H4 (cell line): Measurements from ENCODE around the gene GFY. TPM values are rescaled to one million over a fixed set of nuclear protein-coding genes. Genes with fewer than 3 reads are reported as not detected.
"Not testable (repeated sequence)": the region's sequence is repeated elsewhere in the genome, so short reads cannot be mapped to it uniquely, and the experiment has no call there.

Experiments
- DNase-seq: peaks from one replicate; pipeline ENCODE4 v3.0.0-alpha.2; 2015; ENCODE audit warnings: low spot score
- total RNA-seq: library from RNA; depleted of rRNA; stranded (reverse); fragments of >200 nt; shearing (Covaris generic); gene quantifications from 2 replicates; pipeline ENCODE4 v1.2.3, GENCODE V29; 2014

GFY gene
- total RNA-seq, 1 experiment from 2014 or later, result not detected

DNA sequence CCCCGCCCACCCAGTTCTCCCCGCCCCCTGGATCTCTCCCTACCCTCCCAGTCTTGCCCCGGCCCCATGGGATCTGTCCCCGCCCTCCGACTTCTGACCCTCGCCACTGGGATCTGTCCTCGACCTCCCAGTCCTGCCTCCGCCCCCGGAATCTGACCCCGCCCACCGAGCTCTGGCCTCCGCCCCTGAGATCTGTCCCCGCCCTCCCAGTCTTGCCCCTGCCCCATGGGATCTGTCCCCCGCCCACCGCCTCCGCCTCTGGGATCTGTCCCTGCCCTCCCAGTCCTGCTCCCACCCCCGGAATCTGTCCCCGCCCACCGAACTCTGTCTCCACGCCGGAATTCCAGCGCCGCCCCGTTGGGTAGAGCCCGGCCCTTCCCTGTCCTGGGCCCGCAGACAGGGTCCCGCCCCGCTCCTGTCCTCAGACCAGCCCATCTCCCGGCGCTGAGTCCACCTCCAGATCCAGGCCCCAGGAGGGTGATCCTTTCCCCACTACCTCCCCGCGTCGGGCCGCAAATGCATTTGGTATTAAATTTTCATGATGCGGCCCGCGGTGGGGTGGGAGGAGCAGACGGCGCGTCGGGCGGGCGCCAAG is 17.7 kb downstream of the GFY start:
- DNase-seq, result peak; percentile 91

DNA sequence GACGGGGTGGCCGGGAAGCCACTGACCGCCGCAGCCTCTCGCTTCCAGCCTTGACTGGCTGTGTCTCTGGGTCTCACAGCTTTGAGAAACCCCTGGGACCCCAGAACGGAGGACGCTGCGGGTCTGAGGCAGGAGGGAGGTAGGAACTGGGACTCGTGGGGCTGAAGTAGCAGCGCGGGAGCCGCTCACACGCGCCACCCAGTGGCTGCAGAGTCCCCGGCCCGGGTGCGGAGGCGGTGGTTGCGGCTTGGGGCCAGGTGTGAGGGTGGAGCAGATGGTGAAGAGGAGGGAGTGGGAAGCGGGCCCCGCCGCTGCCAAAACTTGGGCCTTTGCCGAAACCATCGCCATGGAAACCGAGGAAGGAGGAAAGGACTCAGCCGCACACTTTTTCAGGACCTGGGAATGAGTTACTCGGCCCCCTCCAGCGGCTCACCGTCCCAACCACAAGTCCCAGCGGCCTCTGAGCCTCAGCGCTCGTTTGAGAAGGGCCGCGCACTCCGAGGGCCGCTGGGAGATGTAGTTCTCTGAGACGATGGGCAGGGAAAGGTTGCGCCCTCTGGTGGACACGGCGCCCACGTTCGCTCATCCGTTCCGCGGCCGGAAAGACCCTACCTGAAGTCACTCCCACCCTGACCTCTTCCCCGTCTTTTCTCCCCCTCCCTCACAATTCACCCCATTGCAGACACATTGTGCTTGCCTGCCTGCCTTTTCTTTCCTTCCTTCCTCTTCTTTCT is 18.3 kb downstream of the GFY start:
- DNase-seq, result peak; percentile 98

DNA sequence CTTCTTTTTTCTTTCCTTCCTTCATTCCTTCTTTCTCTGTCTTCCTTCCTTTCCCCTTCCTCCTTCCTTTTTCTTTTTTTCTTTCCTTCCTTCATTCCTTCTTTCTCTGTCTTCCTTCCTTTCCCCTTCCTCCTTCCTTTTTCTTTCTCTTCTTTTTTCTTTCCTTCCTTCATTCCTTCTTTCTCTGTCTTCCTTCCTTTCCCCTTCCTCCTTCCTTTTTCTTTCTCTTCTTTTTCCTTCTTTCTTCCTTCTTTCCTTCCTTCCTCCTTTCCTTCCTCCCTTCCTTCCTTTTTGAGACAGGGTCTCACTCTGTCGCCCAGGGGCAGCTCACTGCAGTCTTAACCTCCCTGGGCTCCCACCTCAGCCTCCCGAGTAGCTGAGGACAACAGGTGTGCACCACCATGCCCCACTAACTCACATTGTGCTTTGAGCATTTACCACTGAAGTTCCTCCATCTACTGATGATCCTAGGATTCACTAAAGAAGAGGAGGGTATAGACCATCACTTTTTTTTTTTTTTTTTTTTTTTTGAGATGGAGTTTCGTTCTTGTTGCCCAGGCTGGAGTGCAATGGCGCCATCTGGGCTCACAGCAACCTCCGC is 19.0 kb downstream of the GFY start:
- DNase-seq, result not testable (repeated sequence)

DNA sequence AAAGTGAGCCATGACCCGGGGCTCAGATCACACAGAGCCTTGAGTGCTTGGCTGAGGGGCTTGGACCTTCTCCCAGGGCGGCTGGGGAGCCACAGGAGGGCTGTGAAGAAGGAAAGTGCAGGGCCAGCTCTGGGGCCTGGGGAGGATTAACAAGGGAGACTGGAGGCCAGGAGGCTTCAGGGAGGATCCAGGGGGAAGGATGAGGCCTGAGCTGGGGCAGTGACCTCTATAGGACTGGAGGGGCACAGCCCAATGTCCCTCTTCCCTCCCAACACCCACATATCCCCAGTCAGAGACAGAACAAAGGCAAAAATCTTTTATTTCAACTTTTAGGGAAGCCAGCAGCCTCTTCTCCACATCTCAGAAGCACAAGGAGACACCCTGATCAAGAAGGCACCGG is 20.8 kb downstream of the GFY start:
- DNase-seq, result no peak

DNA sequence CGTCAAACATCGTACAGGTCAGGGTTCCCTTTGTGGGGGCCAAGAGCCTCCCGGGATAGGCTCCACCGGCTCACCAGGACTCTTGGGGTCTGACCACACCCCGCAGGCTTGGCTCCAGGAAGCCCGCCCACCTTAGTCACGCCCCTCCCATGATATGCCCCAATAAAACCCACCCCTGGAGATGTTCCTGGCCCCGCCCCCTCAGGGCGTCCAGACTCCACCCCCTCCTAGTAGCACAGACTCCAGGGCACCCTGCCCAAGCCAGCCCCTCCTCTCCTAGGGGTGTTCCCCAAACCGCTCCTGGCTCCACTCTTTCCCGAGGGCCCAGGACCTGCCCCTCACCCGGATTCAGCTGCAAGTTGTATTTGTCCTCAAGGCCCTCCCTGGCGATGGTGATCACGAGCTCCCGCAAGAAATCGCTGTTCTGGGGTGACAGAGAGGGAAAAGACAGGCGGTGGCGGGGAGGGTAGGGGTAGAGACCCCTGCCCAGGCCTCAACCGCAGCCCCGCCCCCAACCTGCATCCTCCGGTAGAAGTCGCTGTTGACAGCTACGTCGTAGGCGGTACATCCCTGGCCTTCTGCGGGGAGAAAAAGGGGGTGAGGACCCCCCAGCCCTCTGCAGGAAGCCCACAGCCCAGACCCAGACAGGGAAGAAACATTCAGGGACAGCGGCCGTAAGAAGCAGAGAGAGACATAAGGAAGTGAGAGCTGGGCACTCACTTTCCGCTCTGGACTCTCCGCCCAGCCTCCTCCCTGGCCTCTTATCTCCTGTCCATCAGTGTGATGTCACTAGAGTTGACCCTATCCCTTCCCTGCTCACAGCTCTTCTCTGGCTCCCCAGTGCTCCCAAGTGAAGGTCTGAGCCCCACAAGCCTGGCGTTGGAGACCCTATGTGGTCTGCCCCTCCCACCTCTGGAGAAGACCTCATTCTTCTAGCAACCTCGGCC is 22.6 kb downstream of the GFY start:
- no peak for DNase-seq

DNA sequence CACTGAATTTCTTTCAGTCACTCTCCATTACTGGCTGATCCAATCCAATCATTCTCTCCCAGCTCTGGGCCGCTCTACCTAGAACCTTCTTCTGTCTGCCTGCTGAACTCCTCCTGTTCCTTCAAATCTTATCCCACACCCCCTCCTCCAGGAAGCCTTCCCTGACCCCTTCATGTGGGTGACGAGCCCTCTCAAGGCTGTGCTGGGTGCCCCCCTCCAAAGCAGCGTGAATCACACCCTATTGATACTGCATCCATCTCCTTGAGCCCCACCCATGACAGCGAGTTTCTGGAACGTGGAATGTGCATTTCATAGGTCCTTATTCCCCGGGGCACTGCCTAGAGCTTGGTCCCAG is 23.2 kb downstream of the GFY start:
- DNase-seq, result no peak

DNA sequence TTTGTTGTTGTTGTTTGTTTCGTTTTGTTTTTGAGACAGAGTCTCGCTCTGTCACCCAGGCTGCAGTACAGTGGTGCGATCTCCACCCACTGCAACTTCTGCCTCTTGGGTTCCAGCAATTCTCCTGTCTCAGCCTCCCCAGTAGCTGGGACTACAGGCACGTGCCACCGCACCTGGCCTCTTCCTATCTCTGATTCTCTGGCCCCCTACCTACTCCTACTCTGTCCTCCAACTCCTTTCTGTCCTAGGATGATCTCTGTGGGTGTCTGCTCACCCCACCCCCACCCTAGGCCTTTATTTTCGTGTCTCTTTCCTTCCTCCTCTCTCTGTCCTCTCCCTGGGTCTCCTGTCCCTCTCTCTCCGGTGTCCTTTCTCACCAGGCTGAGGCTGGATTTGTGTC is 25.2 kb downstream of the GFY start:
- DNase-seq, result no peak

DNA sequence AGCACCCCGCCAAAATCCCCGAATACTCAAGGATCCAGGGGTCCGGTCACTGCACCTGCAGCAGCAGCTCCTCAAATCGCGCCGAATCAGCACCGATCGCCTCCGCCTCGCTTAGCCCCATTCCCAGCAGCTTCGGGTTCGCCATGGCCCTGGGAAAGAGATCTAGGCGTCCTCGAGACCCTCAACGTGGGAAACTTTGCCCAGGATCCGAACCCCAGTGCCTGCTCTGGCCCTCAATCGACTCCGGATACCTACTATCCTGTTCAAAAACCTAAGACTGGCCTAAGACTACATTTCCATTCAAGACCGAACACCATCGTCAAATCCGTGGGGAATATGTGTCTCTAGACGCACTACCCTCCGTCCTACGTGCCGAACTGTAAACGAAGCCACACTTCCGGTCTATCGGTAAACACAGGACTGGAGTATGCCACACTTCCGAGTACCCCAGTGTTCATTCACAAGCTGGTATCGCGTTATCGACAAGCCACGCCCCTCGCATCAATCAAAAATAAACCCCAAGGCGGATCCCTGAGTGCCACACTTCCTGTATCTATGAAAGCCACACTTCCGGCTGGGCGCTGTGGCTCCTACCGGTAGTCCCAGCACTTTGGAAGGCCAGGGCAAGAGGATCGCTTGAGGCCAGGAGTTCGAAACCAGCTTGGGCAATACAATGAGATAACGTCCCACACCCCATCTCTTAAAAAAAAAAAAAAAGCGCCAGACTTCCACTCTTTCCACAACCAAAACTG is 26.4 kb downstream of the GFY start, which contains the start of gene PIH1D1:
Gene PIH1D1 (minus strand): TSS at position 385 of the 752 bp plus-strand sequence. CDS start 240 bp downstream, at position 145.
- peak; percentile 100 for DNase-seq

DNA sequence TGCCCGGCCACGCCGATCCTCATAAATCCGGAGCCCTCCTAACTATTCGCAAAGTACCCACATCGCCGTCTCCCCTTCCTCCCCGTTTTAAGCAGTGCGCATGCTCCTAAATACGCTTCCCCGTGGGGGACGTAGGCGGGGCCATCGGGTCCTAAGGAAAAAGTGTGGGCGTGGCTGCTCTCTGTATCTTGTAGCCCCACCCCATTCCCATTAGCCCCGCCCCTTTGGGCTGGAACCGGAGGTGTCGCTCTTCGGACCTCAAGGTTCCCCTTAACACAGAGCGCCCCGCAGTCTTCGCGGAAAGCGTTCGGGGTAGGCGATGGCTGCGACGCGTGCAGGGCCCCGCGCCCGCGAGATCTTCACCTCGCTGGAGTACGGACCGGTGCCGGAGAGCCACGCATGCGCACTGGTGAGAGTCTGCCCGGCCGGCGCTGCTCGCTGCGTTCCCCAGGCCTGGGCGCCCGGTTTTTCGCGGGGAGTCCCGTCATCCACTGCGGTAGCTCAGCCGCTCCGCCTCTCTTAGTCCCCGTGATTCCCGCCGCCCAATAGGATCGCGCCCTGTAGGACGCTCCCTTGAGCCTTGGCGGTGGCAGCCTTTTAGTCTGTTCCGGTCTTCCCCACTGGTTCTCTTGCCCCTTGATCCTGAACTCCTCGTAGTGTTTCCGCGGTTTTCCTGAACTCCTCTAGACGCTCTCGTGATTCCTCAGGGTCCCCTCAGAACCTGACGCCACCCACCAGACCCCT is 28.0 kb downstream of the GFY start, which contains the start of gene ALDH16A1:
Gene ALDH16A1 (plus strand): TSS at position 213 of the 744 bp plus-strand sequence. CDS start 107 bp downstream, at position 320.
- peak; percentile 99 for DNase-seq

DNA sequence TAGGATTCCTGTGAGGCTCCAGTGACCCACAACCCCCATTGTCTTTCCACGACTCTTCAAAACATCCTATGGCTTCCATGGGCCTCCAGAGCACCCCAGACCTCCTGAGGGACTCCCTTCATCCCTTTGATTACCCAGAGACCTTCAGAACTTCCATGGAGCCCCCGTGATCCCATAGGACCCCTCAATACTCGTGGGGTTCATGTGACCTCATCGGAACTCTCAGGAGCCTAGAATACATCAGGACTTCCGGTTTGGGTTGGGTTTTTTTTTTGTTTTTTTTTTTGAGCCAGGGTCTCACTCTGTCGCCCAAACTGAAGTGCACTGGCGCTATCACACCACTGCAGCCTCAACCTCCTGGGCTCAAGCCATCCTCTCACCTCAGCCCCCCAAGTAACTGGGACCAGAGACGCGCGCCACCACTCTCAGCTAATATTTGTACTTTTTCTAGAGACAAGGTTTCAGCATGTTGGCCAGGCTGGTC is 28.6 kb downstream of the GFY start:
- no peak for DNase-seq

DNA sequence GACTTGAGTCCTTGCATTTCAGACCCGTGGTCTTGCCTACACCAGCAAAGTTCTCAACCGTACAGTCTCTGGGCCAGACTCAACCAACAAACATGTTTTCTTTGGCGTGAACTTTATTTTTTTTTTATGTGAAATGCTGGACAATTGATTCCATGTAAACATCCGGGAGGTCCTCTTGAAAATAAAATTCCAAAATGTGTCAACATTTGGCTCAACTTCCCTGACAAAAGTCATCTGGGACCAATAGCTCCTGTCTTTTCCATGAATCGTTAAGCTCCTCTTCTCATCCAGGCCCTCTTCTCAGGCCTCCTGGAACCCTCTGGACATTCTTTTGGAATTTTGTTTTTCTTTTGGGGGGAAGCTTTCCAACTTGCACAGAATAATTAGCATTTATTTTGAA is 30.6 kb downstream of the GFY start:
- no peak for DNase-seq

DNA sequence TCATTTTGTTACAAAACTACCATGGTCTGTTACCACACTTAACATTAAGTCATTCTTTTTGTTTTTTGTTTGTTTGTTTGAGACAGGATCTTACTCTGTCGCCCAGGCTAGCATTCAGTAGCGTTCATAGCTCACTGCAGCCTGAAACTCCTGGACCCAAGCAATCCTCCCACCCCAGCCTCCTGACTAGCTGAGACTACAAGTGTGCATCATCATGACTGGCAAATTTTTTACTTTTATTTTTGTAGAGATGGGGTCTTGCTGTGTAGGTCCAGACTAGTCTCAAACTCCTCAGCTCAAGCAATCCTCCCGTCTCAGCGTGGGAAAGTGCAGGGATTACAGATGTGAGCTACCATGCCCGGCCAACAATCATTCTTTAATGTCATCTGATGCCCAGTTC is 31.1 kb downstream of the GFY start:
- no peak for DNase-seq

DNA sequence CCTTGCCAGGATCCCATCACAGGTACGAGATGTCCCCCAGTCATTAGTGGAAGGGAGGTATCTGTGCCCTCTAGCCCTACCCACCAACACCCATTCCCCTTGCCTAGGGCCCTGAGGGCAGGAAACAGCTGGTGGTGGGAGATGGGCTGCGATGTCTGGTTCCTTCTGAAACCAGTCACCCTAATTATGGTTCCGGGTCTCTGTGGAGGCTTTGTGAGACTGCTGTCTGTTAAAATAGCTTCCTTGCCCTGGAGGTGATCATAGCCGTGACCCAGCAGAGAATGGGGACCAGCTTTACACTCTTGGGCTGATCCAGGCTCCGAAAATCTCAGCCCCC is 33.3 kb downstream of the GFY start:
- DNase-seq, result no peak

DNA sequence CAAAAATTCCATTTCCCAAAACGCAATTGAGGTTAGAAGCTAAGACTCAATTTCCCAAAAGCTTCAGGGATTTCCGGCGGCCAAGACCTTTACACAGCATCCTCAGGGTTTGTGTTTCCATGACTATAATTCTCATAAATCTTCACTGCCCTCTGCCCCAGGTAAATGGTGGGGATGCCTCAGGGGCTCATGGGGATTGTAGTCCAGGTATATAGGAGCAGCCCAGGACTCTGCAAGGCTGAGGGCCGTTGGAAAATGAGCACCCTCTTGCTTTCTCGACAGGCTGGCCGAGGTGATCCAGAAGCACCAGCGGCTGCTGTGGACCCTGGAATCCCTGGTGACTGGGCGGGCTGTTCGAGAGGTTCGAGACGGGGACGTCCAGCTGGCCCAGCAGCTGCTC is 34.2 kb downstream of the GFY start:
- DNase-seq, result no peak

DNA sequence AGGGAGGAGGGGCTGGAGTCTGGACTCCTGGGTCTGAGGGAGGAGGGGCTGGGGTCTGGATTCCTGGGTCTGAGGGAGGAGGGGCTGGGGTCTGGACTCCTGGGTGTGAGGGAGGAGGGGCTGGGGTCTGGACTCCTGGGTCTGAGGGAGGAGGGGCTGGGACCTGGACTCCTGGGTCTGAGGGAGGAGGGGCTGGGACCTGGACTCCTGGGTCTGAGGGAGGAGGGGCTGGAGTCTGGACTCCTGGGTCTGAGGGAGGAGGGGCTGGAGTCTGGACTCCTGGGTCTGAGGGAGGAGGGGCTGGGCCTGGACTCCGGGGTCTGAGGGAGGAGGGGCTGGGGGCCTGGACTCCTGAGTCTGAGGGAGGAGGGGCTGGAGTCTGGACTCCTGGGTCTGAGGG is 35.9 kb downstream of the GFY start:
- not testable (repeated sequence) for DNase-seq

DNA sequence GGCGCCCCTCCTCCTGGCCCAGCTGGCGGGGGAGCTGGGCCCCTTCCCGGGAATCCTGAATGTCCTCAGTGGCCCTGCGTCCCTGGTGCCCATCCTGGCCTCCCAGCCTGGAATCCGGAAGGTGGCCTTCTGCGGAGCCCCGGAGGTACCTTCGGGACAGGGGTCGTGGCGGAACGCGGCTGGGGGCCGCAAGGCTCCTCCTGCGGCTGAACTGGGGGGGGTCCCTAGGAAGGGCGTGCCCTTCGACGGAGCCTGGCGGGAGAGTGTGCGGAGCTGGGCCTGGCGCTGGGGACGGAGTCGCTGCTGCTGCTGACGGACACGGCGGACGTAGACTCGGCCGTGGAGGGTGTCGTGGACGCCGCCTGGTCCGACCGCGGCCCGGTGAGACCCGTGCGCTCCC is 36.5 kb downstream of the GFY start:
- no peak for DNase-seq

DNA sequence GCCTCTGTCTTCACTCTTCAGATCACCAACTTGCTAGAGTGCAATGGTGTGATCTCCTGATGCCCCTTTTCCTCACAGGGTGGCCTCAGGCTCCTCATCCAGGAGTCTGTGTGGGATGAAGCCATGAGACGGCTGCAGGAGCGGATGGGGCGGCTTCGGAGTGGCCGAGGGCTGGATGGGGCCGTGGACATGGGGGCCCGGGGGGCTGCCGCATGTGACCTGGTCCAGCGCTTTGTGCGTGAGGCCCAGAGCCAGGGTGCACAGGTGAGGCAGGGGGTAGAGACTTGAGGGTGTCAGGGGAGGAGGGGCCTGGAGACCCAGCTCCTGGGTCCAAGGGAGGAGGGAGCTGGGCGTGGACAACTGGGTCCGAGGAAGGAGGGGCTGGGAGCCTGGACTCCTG is 37.3 kb downstream of the GFY start:
- no peak for DNase-seq

DNA sequence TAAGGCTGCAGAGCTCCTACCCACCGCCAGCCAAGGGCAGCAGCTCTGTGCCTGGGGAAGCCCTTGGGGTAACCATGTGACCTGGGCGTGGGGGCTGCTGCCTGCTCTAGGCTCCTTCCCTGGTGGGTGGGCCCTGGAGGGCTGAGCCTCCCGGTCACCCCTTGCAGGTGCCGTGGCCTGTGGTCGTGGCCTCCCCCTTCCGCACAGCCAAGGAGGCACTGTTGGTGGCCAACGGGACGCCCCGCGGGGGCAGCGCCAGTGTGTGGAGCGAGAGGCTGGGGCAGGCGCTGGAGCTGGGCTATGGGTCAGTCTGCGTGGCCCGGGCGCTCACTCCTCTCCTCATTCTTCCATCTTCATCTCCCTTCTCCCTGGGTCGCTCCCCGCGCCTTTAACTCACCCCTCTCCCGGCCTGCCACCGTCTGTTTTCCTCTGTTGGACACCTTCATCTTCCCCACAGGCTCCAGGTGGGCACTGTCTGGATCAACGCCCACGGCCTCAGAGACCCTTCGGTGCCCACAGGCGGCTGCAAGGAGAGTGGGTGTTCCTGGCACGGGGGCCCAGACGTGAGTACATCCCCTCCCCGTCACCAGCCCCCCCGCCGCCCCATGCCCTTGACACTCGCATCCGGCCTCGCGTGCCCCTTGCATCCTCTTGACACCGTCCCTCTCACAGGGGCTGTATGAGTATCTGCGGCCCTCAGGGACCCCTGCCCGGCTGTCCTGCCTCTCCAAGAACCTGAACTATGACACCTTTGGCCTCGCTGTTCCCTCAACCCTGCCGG is 39.0 kb downstream of the GFY start:
- no peak for DNase-seq

DNA sequence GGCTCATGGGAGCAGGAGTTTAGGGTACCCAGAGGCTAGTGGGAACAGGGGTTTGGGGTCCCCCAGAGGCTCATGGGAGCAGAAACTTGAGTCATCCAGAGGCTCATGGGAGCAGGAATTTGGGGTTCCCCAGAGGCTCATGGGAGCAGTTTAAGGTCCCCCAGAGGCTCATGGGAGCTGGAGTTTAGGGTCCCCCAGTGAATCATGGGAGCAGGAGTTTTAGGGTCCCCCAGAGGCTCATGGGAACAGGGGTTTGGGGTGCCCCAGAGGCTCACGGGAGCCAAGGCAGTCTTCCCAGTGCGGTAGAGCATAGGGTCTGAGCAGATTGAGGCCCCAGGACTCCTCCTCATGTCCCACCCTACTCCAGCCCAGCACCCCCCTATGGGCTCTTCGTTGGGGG is 40.2 kb downstream of the GFY start:
- no peak for DNase-seq

DNA sequence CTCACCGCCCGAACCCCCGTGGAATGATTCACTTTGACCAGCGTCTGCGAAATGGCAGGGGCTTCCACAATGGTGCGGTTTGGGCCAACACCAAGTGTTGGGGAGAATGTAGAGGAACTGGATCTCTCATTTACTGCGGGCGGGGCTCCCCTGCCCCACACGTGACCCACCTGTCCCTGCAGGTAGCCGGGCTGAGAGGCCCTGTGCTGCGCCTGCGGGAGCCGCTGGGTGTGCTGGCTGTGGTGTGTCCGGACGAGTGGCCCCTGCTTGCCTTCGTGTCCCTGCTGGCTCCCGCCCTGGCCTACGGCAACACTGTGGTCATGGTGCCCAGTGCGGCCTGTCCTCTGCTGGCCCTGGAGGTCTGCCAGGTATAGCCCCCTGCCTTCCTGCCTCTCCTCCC is 43.0 kb downstream of the GFY start:
- no peak for DNase-seq
